Keratinocyte (primary cell): Measurements from ENCODE around the gene TMEM240. TPM values are rescaled to one million over a fixed set of nuclear protein-coding genes. Genes with fewer than 3 reads are reported as not detected.
"Not testable (repeated sequence)": the region's sequence is repeated elsewhere in the genome, so short reads cannot be mapped to it uniquely, and the experiment has no call there.

Experiments
- DNase-seq: peaks from one replicate; pipeline ENCODE4 v3.0.0-alpha.2; 2011; ENCODE audit warnings: low read depth, missing footprints, low spot score
- FAIRE-seq: peaks from 2 replicates; lab custom pipeline; 2011; peaks lifted over from hg19 to GRCh38; lab: Jason Lieb, UNC
- H2AFZ ChIP-seq: 2 replicates; pipeline ENCODE4 v1.6.0; 2012; ENCODE audit warnings: low read length, control low read depth, inconsistent platforms; ENCODE audit not compliant: control insufficient read depth
- H3K27ac ChIP-seq: 2 replicates; pipeline ENCODE4 v1.5.1; 2011; ENCODE audit warnings: low read length; ENCODE audit not compliant: control insufficient read depth, insufficient read depth
- H3K27me3 ChIP-seq: 3 replicates; pipeline ENCODE4 v1.6.0; 2011; ENCODE audit warnings: low read length; ENCODE audit not compliant: control insufficient read depth, insufficient read depth; ENCODE audit errors: extremely low read depth
- H3K36me3 ChIP-seq, 2 experiments: 2 replicates in 1 of 2; 3 replicates in 1 of 2; pipeline ENCODE4 v1.5.1; 2011; ENCODE audit warnings: low read length in 2 of 2, mild to moderate bottlenecking in 1 of 2; ENCODE audit not compliant: control insufficient read depth in 2 of 2, insufficient read depth in 2 of 2; ENCODE audit errors: extremely low read depth in 1 of 2
- H3K4me1 ChIP-seq: 3 replicates; pipeline ENCODE4 v1.5.1; 2011; ENCODE audit warnings: low read length; ENCODE audit not compliant: control insufficient read depth, insufficient read depth; ENCODE audit errors: extremely low read depth
- H3K4me2 ChIP-seq: 3 replicates; pipeline ENCODE4 v1.6.0; 2011; ENCODE audit warnings: low read depth, low read length; ENCODE audit not compliant: control insufficient read depth, insufficient read depth; ENCODE audit errors: extremely low read depth
- H3K4me3 ChIP-seq, 3 experiments: fragments of 200-600 bp in 1 of 3; sonication (generic) in 1 of 3; 2 replicates in 2 of 3; 3 replicates in 1 of 3; pipeline ENCODE4 v1.5.1; 2011 to 2016; ENCODE audit warnings: low read length in 3 of 3, mild to moderate bottlenecking in 3 of 3, control low read depth in 2 of 3, inconsistent platforms in 1 of 3, low read depth in 1 of 3, mixed read lengths in 1 of 3, mixed run types in 1 of 3, moderate library complexity in 1 of 3; ENCODE audit not compliant: control insufficient read depth in 2 of 3, insufficient read depth in 2 of 3; ENCODE audit errors: extremely low read depth in 1 of 3
- H3K79me2 ChIP-seq: 2 replicates; pipeline ENCODE4 v1.6.0; 2012; ENCODE audit warnings: low read length; ENCODE audit not compliant: control insufficient read depth, insufficient read depth
- H3K9ac ChIP-seq: 3 replicates; pipeline ENCODE4 v1.6.0; 2011; ENCODE audit warnings: low read length; ENCODE audit not compliant: control insufficient read depth, insufficient read depth; ENCODE audit errors: extremely low read depth
- H3K9me1 ChIP-seq: 3 replicates; pipeline ENCODE4 v1.6.0; 2011; ENCODE audit warnings: low read length; ENCODE audit not compliant: control insufficient read depth, insufficient read depth; ENCODE audit errors: extremely low read depth
- H3K9me3 ChIP-seq: 2 replicates; pipeline ENCODE4 v1.5.1; 2012; ENCODE audit warnings: low read depth, low read length; ENCODE audit not compliant: control insufficient read depth
- H4K20me1 ChIP-seq: 3 replicates; pipeline ENCODE4 v1.6.0; 2011; ENCODE audit warnings: low read length; ENCODE audit not compliant: control insufficient read depth, insufficient read depth; ENCODE audit errors: extremely low read depth
- EZH2 ChIP-seq: IDR thresholded peaks from one replicate; pipeline ENCODE4 v1.6.1; 2012; ENCODE audit warnings: inconsistent platforms, mild to moderate bottlenecking, low read length, moderate library complexity
- dilution Hi-C: fragments of 300-500 bp; cut with MboI; formaldehyde crosslinking; loops from one replicate; pipeline ENCODE4 v1.7.0; 2020; ENCODE audit warnings: low sequenced_read_pairs; ENCODE audit not compliant: extremely low pct_ligation_motif_present
- polyA plus RNA-seq, 5 experiments: library from polyadenylated mRNA; depleted of rRNA in 3 of 5; stranded (reverse) in 3 of 5; stranded (forward) in 1 of 5; unstranded in 1 of 5; fragments of >200 nt; gene quantifications; 1 replicate in 1 of 5; 2 replicates in 3 of 5; 3 replicates in 1 of 5; pipeline versions ENCODE4 v1.2.1 to v1.2.3, GENCODE V29; 2011 to 2012; ENCODE audit warnings: missing spikeins in 2 of 5, low read depth in 1 of 5, low replicate concordance in 1 of 5
- TF ChIP-seq, protein P1 (sequence below), 3 experiments: IDR thresholded peaks in 1 of 3; conservative IDR thresholded peaks in 1 of 3; optimal IDR thresholded peaks in 1 of 3; 2 replicates in 2 of 3; 3 replicates in 1 of 3; pipeline versions ENCODE3 to v1.5.1; 2011; ENCODE audit warnings: low read length in 3 of 3, mild to moderate bottlenecking in 3 of 3, moderate library complexity in 2 of 3, control low read depth in 1 of 3, inconsistent platforms in 1 of 3; ENCODE audit not compliant: insufficient read depth in 2 of 3; ENCODE audit errors: extremely low read depth in 1 of 3

TMEM240 gene
- polyA plus RNA-seq, 1 donor (not counting 4 experiments of a cell fraction or from before 2014, with no cell fraction given), result 0.12 TPM

DNA sequence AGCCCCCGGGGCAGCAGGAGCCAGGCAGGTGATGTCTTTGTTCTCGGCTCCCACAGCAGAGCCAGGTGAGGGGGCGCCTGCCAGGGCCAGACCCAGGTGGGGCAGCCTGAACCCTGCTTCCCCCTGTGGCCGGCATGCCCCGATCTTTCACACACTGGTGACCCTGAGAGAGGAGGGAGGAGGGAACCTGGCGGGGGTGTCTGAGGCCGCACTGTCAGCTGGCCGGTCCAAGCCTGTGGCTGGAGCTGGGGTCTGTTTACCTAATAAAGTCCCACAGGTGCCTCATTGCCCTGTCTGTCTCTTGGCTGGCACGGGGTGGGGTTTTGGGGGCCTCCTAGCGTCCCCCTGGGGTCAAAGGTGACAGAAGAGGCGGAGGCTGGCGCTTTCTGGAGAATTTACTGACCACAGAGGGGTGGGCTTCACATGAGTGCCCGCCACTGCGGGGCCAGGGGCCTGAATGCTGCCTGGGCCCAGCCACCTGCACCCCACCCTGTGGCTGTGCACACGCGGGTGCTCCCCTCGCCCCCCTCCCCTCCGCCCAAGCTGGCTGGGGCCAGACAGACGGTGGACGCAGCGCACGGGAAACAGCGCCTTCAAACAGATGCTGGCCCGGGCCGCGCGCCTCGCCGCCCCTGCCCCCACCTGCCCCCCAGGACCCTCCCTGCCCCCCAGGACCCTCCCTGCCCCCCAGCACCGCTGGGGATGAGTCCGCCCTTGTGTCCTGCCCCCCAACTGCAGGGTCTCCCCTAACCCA, 5.8 kb downstream of the TMEM240 start:
- Histone ChIP-seq H3K9me3 (no peaks in the 10 kb centered on the region), H3K36me3 (peaks cover 5 to 7% of the 10 kb centered on the region in 2 experiments), H3K4me2 (no peak overlapping the region), H3K27ac (no peak overlapping the region), H3K4me3 (no peak overlapping the region), H3K4me1 (no peaks in the 10 kb centered on the region), H3K9ac (no peak overlapping the region), H3K9me1 (no peaks in the 10 kb centered on the region), H4K20me1 (no peaks in the 10 kb centered on the region), H2AFZ (no peak overlapping the region), H3K79me2 (no peaks in the 10 kb centered on the region), H3K27me3 (no peaks in the 10 kb centered on the region)
- DNase-seq (no peak), FAIRE-seq (no peak)
- dilution Hi-C loops, result no loop called here
- TF ChIP-seq, protein P1, sequence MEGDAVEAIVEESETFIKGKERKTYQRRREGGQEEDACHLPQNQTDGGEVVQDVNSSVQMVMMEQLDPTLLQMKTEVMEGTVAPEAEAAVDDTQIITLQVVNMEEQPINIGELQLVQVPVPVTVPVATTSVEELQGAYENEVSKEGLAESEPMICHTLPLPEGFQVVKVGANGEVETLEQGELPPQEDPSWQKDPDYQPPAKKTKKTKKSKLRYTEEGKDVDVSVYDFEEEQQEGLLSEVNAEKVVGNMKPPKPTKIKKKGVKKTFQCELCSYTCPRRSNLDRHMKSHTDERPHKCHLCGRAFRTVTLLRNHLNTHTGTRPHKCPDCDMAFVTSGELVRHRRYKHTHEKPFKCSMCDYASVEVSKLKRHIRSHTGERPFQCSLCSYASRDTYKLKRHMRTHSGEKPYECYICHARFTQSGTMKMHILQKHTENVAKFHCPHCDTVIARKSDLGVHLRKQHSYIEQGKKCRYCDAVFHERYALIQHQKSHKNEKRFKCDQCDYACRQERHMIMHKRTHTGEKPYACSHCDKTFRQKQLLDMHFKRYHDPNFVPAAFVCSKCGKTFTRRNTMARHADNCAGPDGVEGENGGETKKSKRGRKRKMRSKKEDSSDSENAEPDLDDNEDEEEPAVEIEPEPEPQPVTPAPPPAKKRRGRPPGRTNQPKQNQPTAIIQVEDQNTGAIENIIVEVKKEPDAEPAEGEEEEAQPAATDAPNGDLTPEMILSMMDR (optimal IDR thresholded peaks at IDR 0.05 in 1 of 3, IDR thresholded peaks at IDR 0.05 in 1 of 3, conservative IDR thresholded peaks at IDR 0.05 in 1 of 3; ENCODE audit: extremely low read depth in 1 of 3, insufficient read depth in 2 of 3, low read length in 3 of 3), result no peak
- TF ChIP-seq EZH2, result no peak

DNA sequence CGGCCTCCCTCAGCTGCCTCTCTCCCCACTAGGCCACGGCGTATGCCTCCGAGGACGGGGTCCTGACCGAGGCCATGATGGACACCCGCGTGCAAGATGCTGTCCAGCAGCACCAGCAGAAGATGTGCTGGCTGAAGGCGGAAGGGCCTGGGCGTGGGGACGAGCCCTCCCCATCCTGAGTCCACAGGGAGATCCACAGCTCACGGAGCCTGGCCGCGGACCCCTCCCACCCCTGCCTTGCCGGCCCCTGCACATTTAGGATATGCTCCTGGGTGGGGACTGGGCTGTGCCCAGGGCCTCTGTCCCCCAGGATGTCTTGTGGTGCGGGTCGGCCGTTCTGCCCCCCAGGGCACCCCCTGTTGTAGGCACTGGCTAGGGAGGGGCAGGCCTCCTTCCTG, 6.5 kb downstream of the TMEM240 start:
- DNase-seq, H3K9ac ChIP-seq, H3K79me2 ChIP-seq, H3K9me1 ChIP-seq, H3K4me1 ChIP-seq, H3K27me3 ChIP-seq, H3K4me3 ChIP-seq, dilution Hi-C loops, H3K4me2 ChIP-seq, H2AFZ ChIP-seq, H3K9me3 ChIP-seq, H3K27ac ChIP-seq, FAIRE-seq, H3K36me3 ChIP-seq, H4K20me1 ChIP-seq: not testable (repeated sequence)

DNA sequence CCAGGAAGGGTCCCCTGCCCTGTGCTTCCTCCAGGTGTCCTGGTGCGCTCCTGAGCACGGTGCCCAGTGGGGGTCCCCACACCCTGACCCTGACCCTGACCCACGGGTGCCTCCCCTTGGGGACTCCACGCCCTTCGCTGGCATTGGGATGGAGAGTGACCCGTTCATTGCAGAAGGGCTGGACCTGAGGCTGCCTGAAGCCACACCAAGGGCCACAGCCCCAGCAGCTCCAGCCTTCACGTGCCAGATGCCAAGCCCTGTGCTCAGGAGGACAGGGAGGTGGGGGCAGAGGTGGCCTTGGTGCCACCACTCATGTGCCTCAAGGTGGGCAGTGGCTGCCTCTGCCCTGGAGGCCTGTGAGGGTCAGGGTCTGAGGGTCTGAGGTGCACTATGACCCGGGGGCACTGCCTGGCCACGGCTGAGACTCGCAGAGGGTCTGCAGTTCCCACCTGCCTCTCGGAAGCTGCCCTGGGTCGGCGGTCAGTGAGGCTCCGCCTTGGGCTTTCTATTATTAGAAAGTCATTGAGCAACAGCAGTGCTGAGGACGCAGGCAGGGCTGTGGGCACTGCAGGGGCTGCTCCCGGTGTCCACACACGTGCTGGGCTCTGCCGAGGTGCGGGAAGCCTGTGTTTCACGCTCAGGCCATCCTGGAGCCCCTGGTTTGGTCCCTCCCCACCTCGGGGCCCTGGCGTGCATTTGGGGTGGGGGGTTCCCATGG, 7.1 kb downstream of the TMEM240 start:
- H3K4me1 ChIP-seq, H3K4me3 ChIP-seq, H3K9me1 ChIP-seq, H3K9ac ChIP-seq, H3K27me3 ChIP-seq, H3K79me2 ChIP-seq, H3K27ac ChIP-seq, H3K9me3 ChIP-seq, H3K4me2 ChIP-seq, H4K20me1 ChIP-seq, DNase-seq, H2AFZ ChIP-seq, FAIRE-seq, H3K36me3 ChIP-seq, dilution Hi-C loops: not testable (repeated sequence)
